HepG2 (cell line): Measurements from ENCODE around the gene NDUFS6. TPM values are rescaled to one million over a fixed set of nuclear protein-coding genes. Genes with fewer than 3 reads are reported as not detected.

ENCODE experiments used
- IRX3 ChIP-seq: sonication (generic); formaldehyde crosslinking; IDR thresholded peaks from 2 replicates; pipeline ENCODE4 v1.8.1; 2023; ENCODE audit warnings: mild to moderate bottlenecking, low read depth, missing genetic modification reagents, borderline replicate concordance
- NAIF1 ChIP-seq: sonication (generic); formaldehyde crosslinking; IDR thresholded peaks from 2 replicates; pipeline ENCODE4 v1.5.0; 2020; ENCODE audit warnings: mild to moderate bottlenecking, missing genetic modification reagents, borderline replicate concordance
- TOPORS ChIP-seq: sonication (generic); formaldehyde crosslinking; IDR thresholded peaks from 2 replicates; pipeline ENCODE4 v1.8.0; 2023; ENCODE audit warnings: mild to moderate bottlenecking, missing genetic modification reagents
- ZNF124 ChIP-seq: sonication (generic); formaldehyde crosslinking; IDR thresholded peaks from 2 replicates; pipeline ENCODE4 v1.4.0; 2020; ENCODE audit warnings: missing genetic modification reagents
- polyA plus RNA-seq, 8 experiments: library from polyadenylated mRNA; depleted of rRNA in 3 of 8; stranded (reverse) in 7 of 8; unstranded in 1 of 8; fragments of >200 nt; fragmentation: Illumina TruSeq in 4 of 8; extraction: Trizol in 4 of 8; gene quantifications; 2 replicates each; pipeline versions ENCODE4 v1.2.1 to v1.2.3, GENCODE V29; 2011 to 2016; ENCODE audit warnings: low read depth in 4 of 8, missing spikeins in 1 of 8, mixed read lengths in 1 of 8; ENCODE audit not compliant: insufficient read depth in 1 of 8
- total RNA-seq, 5 experiments: library from RNA; depleted of rRNA; stranded (reverse); fragments of >200 nt; fragmentation: Illumina TruSeq; extraction: Trizol; gene quantifications; 2 replicates each; pipeline ENCODE4 v1.2.3, GENCODE V29; 2016; ENCODE audit warnings: low read depth in 1 of 5
- TF ChIP-seq, protein P1 (sequence below): sonication (generic); formaldehyde crosslinking; IDR thresholded peaks from 2 replicates; pipeline ENCODE4 v1.4.0; 2020; ENCODE audit warnings: missing genetic modification reagents
- TF ChIP-seq, protein P2 (sequence below): sonication (generic); formaldehyde crosslinking; IDR thresholded peaks from 2 replicates; pipeline ENCODE4 v1.8.0; 2022; ENCODE audit warnings: mild to moderate bottlenecking, missing genetic modification reagents
- TF ChIP-seq, protein P3 (sequence below): IDR thresholded peaks from 2 replicates; pipeline ENCODE4 v1.6.1; 2016; ENCODE audit warnings: low read depth, missing genetic modification reagents, missing compliant biosample characterization
- TF ChIP-seq, protein P4 (sequence below): sonication (generic); formaldehyde crosslinking; IDR thresholded peaks from 2 replicates; pipeline ENCODE4 v1.5.1; 2020; ENCODE audit warnings: mild to moderate bottlenecking, missing genetic modification reagents, moderate library complexity

NDUFS6 gene
- total and polyA plus RNA-seq, 2 of the 13 experiments (the other 11 are each of a cell fraction or from before 2014, with no cell fraction given): 23.7 to 50.4 TPM

DNA sequence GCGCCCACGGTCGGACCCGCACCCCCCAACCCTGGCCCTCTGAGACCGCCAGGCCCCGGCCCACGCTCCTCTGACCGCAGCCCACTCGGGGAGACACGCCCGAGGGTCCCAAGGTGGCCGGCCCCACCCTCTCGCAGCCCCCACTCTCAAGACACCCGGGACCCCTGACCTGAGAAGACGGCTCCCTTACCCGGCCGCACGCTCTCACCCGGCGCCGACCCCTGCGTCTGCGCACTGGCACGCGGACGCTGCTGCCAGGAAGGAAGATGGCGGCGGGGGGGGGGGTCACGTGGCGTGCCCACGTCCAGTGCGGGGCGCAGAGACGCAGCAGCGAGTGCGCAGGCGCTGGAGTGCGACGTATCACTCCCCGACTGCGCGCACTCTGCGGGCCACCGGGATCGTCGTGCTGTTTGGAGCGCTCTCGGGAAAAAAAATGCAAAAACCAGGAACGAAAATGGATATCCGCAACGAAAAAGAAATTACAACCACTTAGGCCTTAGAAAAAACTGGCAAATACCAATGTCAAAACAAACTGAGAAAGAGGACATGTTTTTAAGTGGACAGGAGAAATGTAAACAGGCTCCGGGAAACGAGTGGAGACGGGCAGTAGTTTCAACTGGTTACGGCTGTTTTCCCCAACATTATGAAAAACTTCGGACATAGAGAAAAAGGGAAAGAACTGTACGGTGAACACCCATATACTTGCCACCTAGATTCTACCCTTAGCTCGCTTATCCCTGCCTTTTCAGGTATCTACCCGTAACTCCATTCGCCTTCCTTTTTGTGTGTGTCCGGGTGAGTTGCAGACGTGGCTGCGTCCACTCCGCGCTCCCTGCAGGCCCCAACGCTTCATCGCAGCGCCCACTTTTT is 1.4 kb upstream of the NDUFS6 start, which contains the start of gene MRPL36 (continued):
- TF ChIP-seq, protein P1, sequence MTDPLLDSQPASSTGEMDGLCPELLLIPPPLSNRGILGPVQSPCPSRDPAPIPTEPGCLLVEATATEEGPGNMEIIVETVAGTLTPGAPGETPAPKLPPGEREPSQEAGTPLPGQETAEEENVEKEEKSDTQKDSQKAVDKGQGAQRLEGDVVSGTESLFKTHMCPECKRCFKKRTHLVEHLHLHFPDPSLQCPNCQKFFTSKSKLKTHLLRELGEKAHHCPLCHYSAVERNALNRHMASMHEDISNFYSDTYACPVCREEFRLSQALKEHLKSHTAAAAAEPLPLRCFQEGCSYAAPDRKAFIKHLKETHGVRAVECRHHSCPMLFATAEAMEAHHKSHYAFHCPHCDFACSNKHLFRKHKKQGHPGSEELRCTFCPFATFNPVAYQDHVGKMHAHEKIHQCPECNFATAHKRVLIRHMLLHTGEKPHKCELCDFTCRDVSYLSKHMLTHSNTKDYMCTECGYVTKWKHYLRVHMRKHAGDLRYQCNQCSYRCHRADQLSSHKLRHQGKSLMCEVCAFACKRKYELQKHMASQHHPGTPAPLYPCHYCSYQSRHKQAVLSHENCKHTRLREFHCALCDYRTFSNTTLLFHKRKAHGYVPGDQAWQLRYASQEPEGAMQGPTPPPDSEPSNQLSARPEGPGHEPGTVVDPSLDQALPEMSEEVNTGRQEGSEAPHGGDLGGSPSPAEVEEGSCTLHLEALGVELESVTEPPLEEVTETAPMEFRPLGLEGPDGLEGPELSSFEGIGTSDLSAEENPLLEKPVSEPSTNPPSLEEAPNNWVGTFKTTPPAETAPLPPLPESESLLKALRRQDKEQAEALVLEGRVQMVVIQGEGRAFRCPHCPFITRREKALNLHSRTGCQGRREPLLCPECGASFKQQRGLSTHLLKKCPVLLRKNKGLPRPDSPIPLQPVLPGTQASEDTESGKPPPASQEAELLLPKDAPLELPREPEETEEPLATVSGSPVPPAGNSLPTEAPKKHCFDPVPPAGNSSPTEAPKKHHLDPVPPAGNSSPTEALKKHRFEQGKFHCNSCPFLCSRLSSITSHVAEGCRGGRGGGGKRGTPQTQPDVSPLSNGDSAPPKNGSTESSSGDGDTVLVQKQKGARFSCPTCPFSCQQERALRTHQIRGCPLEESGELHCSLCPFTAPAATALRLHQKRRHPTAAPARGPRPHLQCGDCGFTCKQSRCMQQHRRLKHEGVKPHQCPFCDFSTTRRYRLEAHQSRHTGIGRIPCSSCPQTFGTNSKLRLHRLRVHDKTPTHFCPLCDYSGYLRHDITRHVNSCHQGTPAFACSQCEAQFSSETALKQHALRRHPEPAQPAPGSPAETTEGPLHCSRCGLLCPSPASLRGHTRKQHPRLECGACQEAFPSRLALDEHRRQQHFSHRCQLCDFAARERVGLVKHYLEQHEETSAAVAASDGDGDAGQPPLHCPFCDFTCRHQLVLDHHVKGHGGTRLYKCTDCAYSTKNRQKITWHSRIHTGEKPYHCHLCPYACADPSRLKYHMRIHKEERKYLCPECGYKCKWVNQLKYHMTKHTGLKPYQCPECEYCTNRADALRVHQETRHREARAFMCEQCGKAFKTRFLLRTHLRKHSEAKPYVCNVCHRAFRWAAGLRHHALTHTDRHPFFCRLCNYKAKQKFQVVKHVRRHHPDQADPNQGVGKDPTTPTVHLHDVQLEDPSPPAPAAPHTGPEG: peak; percentile 47
- TF ChIP-seq ZNF124 (CRISPR knock-in tag): 0 out of 2 replicates have a peak, but pooled peaks have one; percentile 41
- TF ChIP-seq IRX3 (CRISPR knock-in tag): no peak; the same call in 1 of the 2 replicates
- TF ChIP-seq, protein P2, sequence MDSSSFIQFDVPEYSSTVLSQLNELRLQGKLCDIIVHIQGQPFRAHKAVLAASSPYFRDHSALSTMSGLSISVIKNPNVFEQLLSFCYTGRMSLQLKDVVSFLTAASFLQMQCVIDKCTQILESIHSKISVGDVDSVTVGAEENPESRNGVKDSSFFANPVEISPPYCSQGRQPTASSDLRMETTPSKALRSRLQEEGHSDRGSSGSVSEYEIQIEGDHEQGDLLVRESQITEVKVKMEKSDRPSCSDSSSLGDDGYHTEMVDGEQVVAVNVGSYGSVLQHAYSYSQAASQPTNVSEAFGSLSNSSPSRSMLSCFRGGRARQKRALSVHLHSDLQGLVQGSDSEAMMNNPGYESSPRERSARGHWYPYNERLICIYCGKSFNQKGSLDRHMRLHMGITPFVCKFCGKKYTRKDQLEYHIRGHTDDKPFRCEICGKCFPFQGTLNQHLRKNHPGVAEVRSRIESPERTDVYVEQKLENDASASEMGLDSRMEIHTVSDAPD (CRISPR knock-in tag): 0 out of 2 replicates have a peak, but pooled peaks have one; percentile 8
- TF ChIP-seq, protein P3, sequence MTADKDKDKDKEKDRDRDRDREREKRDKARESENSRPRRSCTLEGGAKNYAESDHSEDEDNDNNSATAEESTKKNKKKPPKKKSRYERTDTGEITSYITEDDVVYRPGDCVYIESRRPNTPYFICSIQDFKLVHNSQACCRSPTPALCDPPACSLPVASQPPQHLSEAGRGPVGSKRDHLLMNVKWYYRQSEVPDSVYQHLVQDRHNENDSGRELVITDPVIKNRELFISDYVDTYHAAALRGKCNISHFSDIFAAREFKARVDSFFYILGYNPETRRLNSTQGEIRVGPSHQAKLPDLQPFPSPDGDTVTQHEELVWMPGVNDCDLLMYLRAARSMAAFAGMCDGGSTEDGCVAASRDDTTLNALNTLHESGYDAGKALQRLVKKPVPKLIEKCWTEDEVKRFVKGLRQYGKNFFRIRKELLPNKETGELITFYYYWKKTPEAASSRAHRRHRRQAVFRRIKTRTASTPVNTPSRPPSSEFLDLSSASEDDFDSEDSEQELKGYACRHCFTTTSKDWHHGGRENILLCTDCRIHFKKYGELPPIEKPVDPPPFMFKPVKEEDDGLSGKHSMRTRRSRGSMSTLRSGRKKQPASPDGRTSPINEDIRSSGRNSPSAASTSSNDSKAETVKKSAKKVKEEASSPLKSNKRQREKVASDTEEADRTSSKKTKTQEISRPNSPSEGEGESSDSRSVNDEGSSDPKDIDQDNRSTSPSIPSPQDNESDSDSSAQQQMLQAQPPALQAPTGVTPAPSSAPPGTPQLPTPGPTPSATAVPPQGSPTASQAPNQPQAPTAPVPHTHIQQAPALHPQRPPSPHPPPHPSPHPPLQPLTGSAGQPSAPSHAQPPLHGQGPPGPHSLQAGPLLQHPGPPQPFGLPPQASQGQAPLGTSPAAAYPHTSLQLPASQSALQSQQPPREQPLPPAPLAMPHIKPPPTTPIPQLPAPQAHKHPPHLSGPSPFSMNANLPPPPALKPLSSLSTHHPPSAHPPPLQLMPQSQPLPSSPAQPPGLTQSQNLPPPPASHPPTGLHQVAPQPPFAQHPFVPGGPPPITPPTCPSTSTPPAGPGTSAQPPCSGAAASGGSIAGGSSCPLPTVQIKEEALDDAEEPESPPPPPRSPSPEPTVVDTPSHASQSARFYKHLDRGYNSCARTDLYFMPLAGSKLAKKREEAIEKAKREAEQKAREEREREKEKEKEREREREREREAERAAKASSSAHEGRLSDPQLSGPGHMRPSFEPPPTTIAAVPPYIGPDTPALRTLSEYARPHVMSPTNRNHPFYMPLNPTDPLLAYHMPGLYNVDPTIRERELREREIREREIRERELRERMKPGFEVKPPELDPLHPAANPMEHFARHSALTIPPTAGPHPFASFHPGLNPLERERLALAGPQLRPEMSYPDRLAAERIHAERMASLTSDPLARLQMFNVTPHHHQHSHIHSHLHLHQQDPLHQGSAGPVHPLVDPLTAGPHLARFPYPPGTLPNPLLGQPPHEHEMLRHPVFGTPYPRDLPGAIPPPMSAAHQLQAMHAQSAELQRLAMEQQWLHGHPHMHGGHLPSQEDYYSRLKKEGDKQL (CRISPR knock-in tag): no peak
- peak; percentile 73; the same call in 1 of the 2 replicates for TF ChIP-seq NAIF1 (CRISPR knock-in tag)
- TF ChIP-seq, protein P4, sequence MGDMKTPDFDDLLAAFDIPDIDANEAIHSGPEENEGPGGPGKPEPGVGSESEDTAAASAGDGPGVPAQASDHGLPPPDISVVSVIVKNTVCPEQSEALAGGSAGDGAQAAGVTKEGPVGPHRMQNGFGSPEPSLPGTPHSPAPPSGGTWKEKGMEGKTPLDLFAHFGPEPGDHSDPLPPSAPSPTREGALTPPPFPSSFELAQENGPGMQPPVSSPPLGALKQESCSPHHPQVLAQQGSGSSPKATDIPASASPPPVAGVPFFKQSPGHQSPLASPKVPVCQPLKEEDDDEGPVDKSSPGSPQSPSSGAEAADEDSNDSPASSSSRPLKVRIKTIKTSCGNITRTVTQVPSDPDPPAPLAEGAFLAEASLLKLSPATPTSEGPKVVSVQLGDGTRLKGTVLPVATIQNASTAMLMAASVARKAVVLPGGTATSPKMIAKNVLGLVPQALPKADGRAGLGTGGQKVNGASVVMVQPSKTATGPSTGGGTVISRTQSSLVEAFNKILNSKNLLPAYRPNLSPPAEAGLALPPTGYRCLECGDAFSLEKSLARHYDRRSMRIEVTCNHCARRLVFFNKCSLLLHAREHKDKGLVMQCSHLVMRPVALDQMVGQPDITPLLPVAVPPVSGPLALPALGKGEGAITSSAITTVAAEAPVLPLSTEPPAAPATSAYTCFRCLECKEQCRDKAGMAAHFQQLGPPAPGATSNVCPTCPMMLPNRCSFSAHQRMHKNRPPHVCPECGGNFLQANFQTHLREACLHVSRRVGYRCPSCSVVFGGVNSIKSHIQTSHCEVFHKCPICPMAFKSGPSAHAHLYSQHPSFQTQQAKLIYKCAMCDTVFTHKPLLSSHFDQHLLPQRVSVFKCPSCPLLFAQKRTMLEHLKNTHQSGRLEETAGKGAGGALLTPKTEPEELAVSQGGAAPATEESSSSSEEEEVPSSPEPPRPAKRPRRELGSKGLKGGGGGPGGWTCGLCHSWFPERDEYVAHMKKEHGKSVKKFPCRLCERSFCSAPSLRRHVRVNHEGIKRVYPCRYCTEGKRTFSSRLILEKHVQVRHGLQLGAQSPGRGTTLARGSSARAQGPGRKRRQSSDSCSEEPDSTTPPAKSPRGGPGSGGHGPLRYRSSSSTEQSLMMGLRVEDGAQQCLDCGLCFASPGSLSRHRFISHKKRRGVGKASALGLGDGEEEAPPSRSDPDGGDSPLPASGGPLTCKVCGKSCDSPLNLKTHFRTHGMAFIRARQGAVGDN: peak; percentile 87
- peak; percentile 50; the same call in 1 of the 2 replicates for TF ChIP-seq TOPORS (CRISPR knock-in tag)
